GM21515 (cell line): ENCODE results near the gene CHRM1.
A peak's percentile ranks its signal among the peaks of the same experiment; 100 is the strongest.
"Not testable (repeated sequence)": the region's sequence is repeated elsewhere in the genome, so short reads cannot be mapped to it uniquely, and the experiment has no call there.

Experiments
- ATAC-seq: cut with Tn5 transposase; IDR thresholded peaks from one replicate; pipeline ENCODE4 v1.9.1; 2021; ENCODE audit not compliant: unreplicated experiment

The CHRM1 gene

DNA sequence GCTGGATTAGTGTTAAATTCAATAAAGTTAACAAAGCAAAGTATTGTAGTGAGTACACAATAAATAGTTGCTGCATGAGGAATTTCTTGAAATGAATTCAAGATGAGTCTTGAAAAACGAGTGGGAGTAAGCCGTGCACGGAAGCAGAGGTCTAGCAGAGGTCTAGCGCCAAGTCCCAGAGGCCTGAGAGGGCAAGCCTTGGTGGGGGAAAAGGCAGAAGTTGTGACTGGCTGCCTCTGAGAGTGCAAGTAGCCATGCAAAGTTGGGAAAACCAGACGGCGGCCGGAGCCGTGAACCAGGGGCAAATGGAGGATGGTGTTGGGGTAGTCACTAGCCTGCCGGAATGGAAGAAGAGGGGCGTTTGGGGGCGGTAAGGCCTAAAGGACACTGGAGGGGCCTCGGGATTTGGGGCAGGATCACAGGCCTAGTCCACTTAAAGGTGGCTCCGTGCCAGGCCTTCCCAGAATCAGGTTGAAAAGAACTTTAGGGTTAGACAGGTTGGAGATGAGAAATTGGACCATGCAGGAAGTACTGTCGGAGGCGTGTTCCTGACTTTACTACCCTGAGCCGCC lies 40.8 kb downstream of the CHRM1 start:
- ATAC-seq, result peak; percentile 22

DNA sequence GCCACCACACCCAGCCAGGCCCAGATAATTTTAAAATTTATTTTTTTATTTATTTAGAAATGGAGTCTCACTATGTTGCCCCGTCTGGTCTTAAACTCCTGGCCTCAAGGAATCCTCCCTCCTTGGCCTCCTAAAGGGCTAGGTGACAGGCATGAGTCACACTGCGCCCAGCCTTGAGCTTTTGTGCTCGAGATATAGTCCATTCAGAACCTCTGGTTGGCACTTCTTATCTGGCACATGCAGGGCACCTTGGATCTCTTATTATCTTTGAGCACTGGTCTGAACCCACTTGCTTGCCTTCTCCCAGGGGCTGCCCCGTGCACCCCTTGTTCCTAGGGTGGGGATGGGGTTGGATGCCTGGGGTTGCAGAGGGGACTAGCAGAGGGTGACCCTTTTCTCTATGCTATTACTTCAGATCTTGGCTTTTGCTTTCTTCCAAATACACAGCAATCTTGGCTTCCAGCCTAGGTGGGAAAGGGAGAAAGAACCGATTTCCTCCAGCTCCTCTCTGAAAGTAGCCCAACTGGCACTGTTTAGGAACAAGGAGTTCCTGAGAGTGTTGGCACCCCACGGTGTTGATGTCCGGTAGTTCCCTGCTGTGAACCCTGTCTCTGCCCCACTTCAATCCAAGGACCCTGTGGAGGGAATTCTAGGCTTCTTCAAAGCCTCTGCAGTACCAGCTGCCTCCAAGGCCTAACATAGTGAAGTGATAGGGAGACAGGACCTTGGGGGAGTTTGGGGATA lies 41.8 kb downstream of the CHRM1 start:
- no peak for ATAC-seq

DNA sequence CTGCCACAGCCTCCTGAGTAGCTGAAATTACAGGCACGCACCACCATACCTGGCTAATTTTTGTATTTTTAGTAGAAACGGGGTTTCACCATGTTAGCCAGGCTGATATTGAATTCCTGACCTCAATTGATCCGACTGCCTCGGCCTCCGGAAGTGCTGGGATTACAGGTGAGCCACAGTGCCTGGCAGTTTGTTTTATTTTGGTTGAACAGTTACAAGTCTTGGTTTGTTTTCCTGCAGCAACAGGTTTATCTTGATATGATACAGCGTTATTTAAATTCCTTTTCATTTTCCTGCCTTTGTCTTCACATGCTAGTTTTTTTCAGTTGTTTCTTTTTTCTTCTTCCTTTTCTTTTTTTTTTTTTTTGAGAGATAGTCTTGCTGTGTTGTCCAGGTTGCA lies 44.5 kb downstream of the CHRM1 start:
- no peak for ATAC-seq

DNA sequence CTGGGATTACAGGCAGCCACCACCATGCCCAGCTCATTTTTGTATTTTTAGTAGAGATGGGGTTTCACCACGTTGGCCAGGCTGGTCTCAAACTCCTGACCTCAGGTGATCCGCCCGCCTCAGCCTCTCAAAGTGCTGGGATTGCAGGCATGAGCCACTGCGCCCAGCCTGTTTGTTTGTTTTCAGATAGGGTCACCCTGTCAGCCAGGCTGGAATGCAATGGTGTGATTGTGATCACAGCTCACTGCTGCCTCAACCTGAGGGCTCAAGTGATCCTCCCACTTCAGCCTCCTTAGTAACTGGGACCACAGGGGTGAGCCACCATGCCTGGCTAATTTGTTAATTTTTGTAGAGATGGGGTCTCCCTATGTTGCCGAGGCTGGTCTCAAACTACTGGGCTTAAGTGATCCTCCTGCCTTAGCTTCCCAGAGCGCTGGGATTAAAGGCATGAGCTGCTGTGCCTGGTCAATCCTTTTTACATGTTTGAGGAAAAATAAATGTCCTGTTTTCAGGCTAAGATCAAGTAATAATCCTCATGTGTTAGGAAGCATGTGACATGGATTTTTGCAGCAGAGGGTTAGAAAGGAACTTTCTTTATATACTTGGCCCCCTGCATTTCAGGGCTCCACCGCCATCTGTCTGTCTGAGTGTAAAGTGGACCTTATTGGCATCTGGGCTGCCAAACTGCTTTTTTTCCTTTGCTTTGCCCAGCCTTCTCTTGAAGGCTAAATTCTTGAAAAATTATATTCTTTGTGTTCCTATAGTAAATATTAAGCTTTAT lies 45.3 kb downstream of the CHRM1 start:
- ATAC-seq, result no peak

GRCh38 chr11:62874851-62875250 lies 46.3 kb downstream of the CHRM1 start:
- no peak for ATAC-seq

- ATAC-seq, result no peak
These were observed 55.5 kb downstream of the CHRM1 start for GRCh38 chr11:62865635-62866034.

- ATAC-seq, result no peak
These were observed 57.4 kb downstream of the CHRM1 start for GRCh38 chr11:62863687-62864335.

DNA sequence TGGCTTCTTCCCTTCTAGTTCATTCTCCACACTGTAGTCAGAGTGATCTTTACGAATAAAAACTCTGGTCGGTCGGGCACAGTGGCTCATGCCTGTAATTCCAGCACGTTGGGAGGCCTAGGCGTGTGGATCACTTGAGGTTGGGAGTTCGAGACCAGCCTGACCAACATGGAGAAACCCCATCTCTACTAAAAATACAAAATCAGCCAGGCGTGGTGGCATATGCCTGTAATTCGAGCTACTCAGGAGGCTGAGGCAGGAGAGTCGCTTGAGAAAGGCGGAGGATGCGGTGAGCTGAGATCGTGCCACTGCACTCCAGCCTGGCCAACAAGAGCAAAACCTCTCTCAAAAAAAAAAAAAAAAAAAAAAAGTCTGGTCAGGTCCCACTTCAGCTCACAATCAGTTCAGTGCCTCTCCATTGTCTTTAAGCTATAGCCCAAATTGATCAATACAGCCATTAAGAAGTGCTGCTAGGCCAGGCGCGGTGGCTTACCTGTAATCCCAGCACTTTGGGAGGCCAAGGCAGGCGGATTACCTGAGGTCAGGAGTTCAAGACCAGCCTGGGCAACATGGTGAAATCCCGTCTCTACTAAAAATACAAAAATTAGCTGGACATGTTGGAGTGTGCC lies 59.5 kb downstream of the CHRM1 start:
- ATAC-seq, result not testable (repeated sequence)

GRCh38 chr11:62860835-62861563 lies 60.2 kb downstream of the CHRM1 start:
- ATAC-seq, result no peak

- ATAC-seq, result not testable (repeated sequence)
These were observed 61.9 kb downstream of the CHRM1 start for GRCh38 chr11:62859281-62859703.
